Measurements from ENCODE around the gene TPRKB. TPM values are rescaled to one million over a fixed set of nuclear protein-coding genes. Genes with fewer than 3 reads are reported as not detected.

The TPRKB gene
- total and polyA plus RNA-seq, 9 of the 15 experiments (the other 6 are each of a cell fraction or from before 2014, with no cell fraction given): 55.6 to 250 (median 112) TPM

DNA sequence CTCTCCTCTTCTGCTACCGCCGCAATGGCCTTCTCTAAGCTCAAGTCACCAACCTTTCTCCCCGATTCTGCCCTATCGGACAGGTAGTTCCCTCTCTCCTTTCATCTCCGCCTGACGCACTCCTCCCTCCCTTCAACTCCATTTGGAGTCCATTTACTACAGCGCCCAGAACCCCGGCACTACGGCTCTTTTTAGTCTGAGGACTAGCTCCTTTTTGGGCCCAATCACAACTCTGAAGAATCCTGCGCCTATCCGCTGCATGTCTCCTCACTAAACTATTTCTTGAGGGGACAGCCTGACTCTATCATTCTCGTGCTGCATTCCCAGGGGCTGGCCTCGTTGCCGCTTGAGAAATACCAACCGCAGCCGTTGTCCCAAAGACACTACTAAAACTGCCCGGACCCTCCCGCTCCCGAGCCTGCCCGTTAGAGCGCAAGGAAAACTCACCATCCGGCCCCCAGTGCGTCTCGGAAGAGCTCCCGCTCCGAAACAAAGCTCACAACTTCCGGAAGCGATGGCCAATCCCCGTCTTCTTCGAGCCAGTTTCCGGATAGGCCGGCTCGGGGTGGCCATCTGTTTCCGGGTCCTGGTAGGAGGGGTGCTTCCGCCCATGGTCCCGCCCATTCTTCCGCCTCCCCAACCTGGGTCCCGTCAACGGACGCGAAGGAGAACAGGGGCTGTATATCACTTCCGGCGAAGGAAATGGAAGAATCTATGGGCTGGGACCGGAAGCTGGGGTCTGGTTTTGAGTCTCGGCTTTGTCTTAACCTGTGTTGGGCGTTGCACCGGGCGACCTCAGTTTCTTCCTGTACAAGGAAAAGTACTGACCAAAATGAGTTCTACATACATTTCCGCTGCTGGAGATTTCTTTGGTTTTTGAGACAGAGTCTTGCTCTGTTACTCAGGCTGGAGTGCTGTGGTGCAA lies at the start of gene TPRKB (continued):
- TF ChIP-seq, protein P1, sequence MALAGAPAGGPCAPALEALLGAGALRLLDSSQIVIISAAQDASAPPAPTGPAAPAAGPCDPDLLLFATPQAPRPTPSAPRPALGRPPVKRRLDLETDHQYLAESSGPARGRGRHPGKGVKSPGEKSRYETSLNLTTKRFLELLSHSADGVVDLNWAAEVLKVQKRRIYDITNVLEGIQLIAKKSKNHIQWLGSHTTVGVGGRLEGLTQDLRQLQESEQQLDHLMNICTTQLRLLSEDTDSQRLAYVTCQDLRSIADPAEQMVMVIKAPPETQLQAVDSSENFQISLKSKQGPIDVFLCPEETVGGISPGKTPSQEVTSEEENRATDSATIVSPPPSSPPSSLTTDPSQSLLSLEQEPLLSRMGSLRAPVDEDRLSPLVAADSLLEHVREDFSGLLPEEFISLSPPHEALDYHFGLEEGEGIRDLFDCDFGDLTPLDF (CRISPR knock-in tag; IDR thresholded peaks at IDR 0.05): peak; percentile 70
- TF ChIP-seq MED1 (CRISPR knock-in tag; IDR thresholded peaks at IDR 0.05; ENCODE audit: borderline replicate concordance) (no peak), SMAD3 (CRISPR knock-in tag; conservative IDR thresholded peaks at IDR 0.05) (0 out of 2 replicates have a peak, but pooled peaks have one; percentile 14), ZNF165 (CRISPR knock-in tag; IDR thresholded peaks at IDR 0.05; ENCODE audit: borderline replicate concordance) (no peak), ZNF57 (CRISPR knock-in tag; IDR thresholded peaks at IDR 0.05) (no peak), NFE2L1 (tag; IDR thresholded peaks at IDR 0.05; ENCODE audit: borderline replicate concordance, low read depth) (no peak), GATA2 (CRISPR knock-in tag; IDR thresholded peaks at IDR 0.05) (no peak), SREBF1 (IDR thresholded peaks at IDR 0.05; ENCODE audit: borderline replicate concordance, low read depth, low read length) (no peak), ILF3 (IDR thresholded peaks at IDR 0.05; ENCODE audit: borderline replicate concordance) (no peak), PHTF2 (CRISPR knock-in tag; IDR thresholded peaks at IDR 0.05) (no peak), STAG1 (CRISPR knock-in tag; IDR thresholded peaks at IDR 0.05; ENCODE audit: borderline replicate concordance) (no peak), ZNF217 (CRISPR knock-in tag; IDR thresholded peaks at IDR 0.05) (no peak), SMAD4 (CRISPR knock-in tag; conservative IDR thresholded peaks at IDR 0.05) (peak; percentile 75; the same call in 1 of the 2 replicates), MEF2D (tag; conservative IDR thresholded peaks at IDR 0.05; ENCODE audit: low read depth) (peak; percentile 60; the same call in 1 of the 2 replicates), ASH1L (IDR thresholded peaks at IDR 0.05; ENCODE audit: borderline replicate concordance, low read depth, partially characterized antibody) (peak; percentile 60), CREB1 (IDR thresholded peaks at IDR 0.05) (no peak; the same call in 1 of the 2 replicates), CREB1 (CRISPR knock-in tag; IDR thresholded peaks at IDR 0.05) (peak; percentile 26; the same call in 1 of the 2 replicates), ZSCAN32 (CRISPR knock-in tag; IDR thresholded peaks at IDR 0.05) (no peak), SUPT5H (IDR thresholded peaks at IDR 0.05) (peak; percentile 89), BHLHE40 (IDR thresholded peaks at IDR 0.05; ENCODE audit: low read length) (0 out of 2 replicates have a peak, but pooled peaks have one; percentile 7), SREBF2 (CRISPR knock-in tag; IDR thresholded peaks at IDR 0.05) (no peak), SAFB2 (IDR thresholded peaks at IDR 0.05; ENCODE audit: borderline replicate concordance, low read depth, low read length, severe bottlenecking) (no peak)
- TF ChIP-seq, protein P2, sequence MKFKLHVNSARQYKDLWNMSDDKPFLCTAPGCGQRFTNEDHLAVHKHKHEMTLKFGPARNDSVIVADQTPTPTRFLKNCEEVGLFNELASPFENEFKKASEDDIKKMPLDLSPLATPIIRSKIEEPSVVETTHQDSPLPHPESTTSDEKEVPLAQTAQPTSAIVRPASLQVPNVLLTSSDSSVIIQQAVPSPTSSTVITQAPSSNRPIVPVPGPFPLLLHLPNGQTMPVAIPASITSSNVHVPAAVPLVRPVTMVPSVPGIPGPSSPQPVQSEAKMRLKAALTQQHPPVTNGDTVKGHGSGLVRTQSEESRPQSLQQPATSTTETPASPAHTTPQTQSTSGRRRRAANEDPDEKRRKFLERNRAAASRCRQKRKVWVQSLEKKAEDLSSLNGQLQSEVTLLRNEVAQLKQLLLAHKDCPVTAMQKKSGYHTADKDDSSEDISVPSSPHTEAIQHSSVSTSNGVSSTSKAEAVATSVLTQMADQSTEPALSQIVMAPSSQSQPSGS (CRISPR knock-in tag; IDR thresholded peaks at IDR 0.05): no peak
- TF ChIP-seq, protein P3, sequence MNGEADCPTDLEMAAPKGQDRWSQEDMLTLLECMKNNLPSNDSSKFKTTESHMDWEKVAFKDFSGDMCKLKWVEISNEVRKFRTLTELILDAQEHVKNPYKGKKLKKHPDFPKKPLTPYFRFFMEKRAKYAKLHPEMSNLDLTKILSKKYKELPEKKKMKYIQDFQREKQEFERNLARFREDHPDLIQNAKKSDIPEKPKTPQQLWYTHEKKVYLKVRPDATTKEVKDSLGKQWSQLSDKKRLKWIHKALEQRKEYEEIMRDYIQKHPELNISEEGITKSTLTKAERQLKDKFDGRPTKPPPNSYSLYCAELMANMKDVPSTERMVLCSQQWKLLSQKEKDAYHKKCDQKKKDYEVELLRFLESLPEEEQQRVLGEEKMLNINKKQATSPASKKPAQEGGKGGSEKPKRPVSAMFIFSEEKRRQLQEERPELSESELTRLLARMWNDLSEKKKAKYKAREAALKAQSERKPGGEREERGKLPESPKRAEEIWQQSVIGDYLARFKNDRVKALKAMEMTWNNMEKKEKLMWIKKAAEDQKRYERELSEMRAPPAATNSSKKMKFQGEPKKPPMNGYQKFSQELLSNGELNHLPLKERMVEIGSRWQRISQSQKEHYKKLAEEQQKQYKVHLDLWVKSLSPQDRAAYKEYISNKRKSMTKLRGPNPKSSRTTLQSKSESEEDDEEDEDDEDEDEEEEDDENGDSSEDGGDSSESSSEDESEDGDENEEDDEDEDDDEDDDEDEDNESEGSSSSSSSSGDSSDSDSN (IDR thresholded peaks at IDR 0.05; ENCODE audit: borderline replicate concordance in 1 of 2, low read depth in 2 of 2, low read length in 2 of 2): 0 out of 4 replicates have a peak, but pooled peaks of 1 of the 2 experiments have one; percentile 40

All from K562 (cell line).